A549 (cell line): ENCODE results near the gene SIVA1. TPM values are rescaled to one million over a fixed set of nuclear protein-coding genes. Genes with fewer than 3 reads are reported as not detected.

ENCODE experiments used
- ATAC-seq, 2 experiments: fragments of 200-7000 bp in 1 of 2; fragments of >200 bp in 1 of 2; cut with Nextera tagmentation in 1 of 2; cut with Tn5 transposase in 1 of 2; 3 replicates each; pipeline versions ENCODE4 v1.8.0 to v1.9.1; 2018 to 2020; ENCODE audit warnings: mild to moderate bottlenecking in 1 of 2, moderate library complexity in 1 of 2
- CTCF ChIA-PET: fragments of 300-600 bp; sonication (Branson Sonifier 250); formaldehyde crosslinking; extraction: SDS; loops from one replicate; lab custom pipeline; 2021; ENCODE audit warnings: antibody characterized with exemption, inconsistent platforms; lab: Yijun Ruan, JAX
- POLR2A ChIA-PET: fragments of 350-600 bp; formaldehyde crosslinking; extraction: SDS; loops from one replicate; lab custom pipeline; 2021; ENCODE audit warnings: antibody characterized with exemption, inconsistent platforms; lab: Yijun Ruan, JAX
- DNase-seq, 2 experiments: peaks; one replicate each; pipeline versions ENCODE4 v3.0.0 to v3.0.0-alpha.2; 2011 to 2016; ENCODE audit warnings: low read depth in 1 of 2, low spot score in 1 of 2
- FAIRE-seq: peaks from 2 replicates; lab custom pipeline; 2011; peaks lifted over from hg19 to GRCh38; lab: Jason Lieb, UNC
- H3K27ac ChIP-seq, 2 experiments: fragments of >200 bp; sonication (Bioruptor Twin); formaldehyde crosslinking; 3 replicates each; pipeline ENCODE4 v1.5.1; 2016 to 2017
- H3K4me1 ChIP-seq: fragments of >200 bp; sonication (Bioruptor Twin); formaldehyde crosslinking; 3 replicates; pipeline ENCODE4 v1.6.1; 2016
- H3K4me2 ChIP-seq: fragments of >200 bp; sonication (Bioruptor Twin); formaldehyde crosslinking; 3 replicates; pipeline ENCODE4 v1.6.1; 2016
- H3K4me3 ChIP-seq: fragments of >200 bp; sonication (Bioruptor Twin); formaldehyde crosslinking; 3 replicates; pipeline ENCODE4 v1.5.1; 2016
- H3K9me3 ChIP-seq: fragments of >200 bp; sonication (Bioruptor Twin); formaldehyde crosslinking; 3 replicates; pipeline ENCODE4 v1.6.1; 2016
- BHLHE40 ChIP-seq: IDR thresholded peaks from 2 replicates; pipeline ENCODE4 v1.6.1; 2012; ENCODE audit warnings: low read depth, low read length, inconsistent platforms
- CBX2 ChIP-seq: fragments of 200-600 bp; sonication (generic); IDR thresholded peaks from 2 replicates; pipeline ENCODE4 v1.6.1; 2016; ENCODE audit warnings: low read depth, mild to moderate bottlenecking, borderline replicate concordance
- EHMT2 ChIP-seq: fragments of 200-600 bp; sonication (generic); IDR thresholded peaks from 2 replicates; pipeline ENCODE4 v1.6.1; 2016; ENCODE audit warnings: antibody characterized with exemption, low read depth, mild to moderate bottlenecking, moderate library complexity
- ELK1 ChIP-seq: fragments of 150-350 bp; IDR thresholded peaks from 2 replicates; pipeline ENCODE4 v1.6.1; 2014; ENCODE audit warnings: low read depth, mild to moderate bottlenecking, low read length
- EP300 ChIP-seq, 2 experiments: fragments of >200 bp; sonication (Bioruptor Twin); formaldehyde crosslinking; IDR thresholded peaks; 2 replicates in 1 of 2; 3 replicates in 1 of 2; pipeline ENCODE4 v1.6.1; 2016 to 2017
- FOSL2 ChIP-seq, 2 experiments: fragments of 450-650 bp in 1 of 2; fragments of >200 bp in 1 of 2; sonication (Bioruptor Twin) in 1 of 2; formaldehyde crosslinking; IDR thresholded peaks; 2 replicates each; pipeline versions ENCODE4 v1.5.0 to v1.6.1; 2016 to 2020; ENCODE audit warnings: mild to moderate bottlenecking in 1 of 2, moderate library complexity in 1 of 2
- FOXS1 ChIP-seq: fragments of 250-450 bp; sonication (Bioruptor Pico); IDR thresholded peaks from 2 replicates; pipeline ENCODE4 v1.5.0; 2020; ENCODE audit warnings: mild to moderate bottlenecking, moderate library complexity
- HOXB13 ChIP-seq: fragments of 250-450 bp; sonication (Bioruptor Pico); IDR thresholded peaks from 2 replicates; pipeline ENCODE4 v1.5.0; 2020; ENCODE audit warnings: low read depth, mild to moderate bottlenecking, moderate library complexity
- JUN ChIP-seq, 2 experiments: fragments of >200 bp; sonication (Bioruptor Twin); formaldehyde crosslinking; IDR thresholded peaks; 2 replicates in 1 of 2; 3 replicates in 1 of 2; pipeline ENCODE4 v1.6.1; 2016 to 2017
- JUNB ChIP-seq: fragments of >200 bp; sonication (Bioruptor Twin); formaldehyde crosslinking; IDR thresholded peaks from 2 replicates; pipeline ENCODE4 v1.6.1; 2016
- KDM5A ChIP-seq: fragments of 200-600 bp; sonication (generic); IDR thresholded peaks from 2 replicates; pipeline ENCODE4 v1.6.1; 2016; ENCODE audit warnings: antibody characterized with exemption, mild to moderate bottlenecking
- MAFK ChIP-seq: fragments of 450-650 bp; IDR thresholded peaks from 2 replicates; pipeline ENCODE4 v1.6.1; 2014; ENCODE audit not compliant: partially characterized antibody
- MAX ChIP-seq: IDR thresholded peaks from 2 replicates; pipeline ENCODE4 v1.6.1; 2012
- MYC ChIP-seq: IDR thresholded peaks from 2 replicates; pipeline ENCODE4 v1.6.1; 2012; ENCODE audit warnings: mild to moderate bottlenecking, inconsistent platforms, low read length, improper control_type of control experiment, borderline replicate concordance
- NFE2L2 ChIP-seq: fragments of 150-350 bp; conservative IDR thresholded peaks from 2 replicates; pipeline ENCODE4 v1.6.1; 2014; ENCODE audit warnings: low read length
- PBX3 ChIP-seq: IDR thresholded peaks from 2 replicates; pipeline ENCODE4 v1.6.1; 2012
- PHF8 ChIP-seq: fragments of 200-600 bp; sonication (generic); IDR thresholded peaks from 2 replicates; pipeline ENCODE4 v1.6.1; 2016; ENCODE audit warnings: low read depth, mild to moderate bottlenecking, antibody characterized with exemption, moderate library complexity, borderline replicate concordance
- POLR2AphosphoS2 ChIP-seq: conservative IDR thresholded peaks from 2 replicates; pipeline ENCODE4 v1.6.1; 2012; ENCODE audit warnings: low read length, improper control_type of control experiment, inconsistent platforms
- RAD21 ChIP-seq, 2 experiments: fragments of >200 bp in 1 of 2; sonication (Bioruptor Twin) in 1 of 2; formaldehyde crosslinking in 1 of 2; IDR thresholded peaks in 1 of 2; conservative IDR thresholded peaks in 1 of 2; 2 replicates in 1 of 2; 3 replicates in 1 of 2; pipeline ENCODE4 v1.6.1; 2012 to 2018; ENCODE audit warnings: inconsistent platforms in 1 of 2
- SMC3 ChIP-seq: fragments of >200 bp; sonication (Bioruptor Twin); formaldehyde crosslinking; IDR thresholded peaks from 3 replicates; pipeline ENCODE4 v1.6.1; 2018; ENCODE audit warnings: inconsistent platforms
- ZC3H11A ChIP-seq: fragments of 450-650 bp; IDR thresholded peaks from 2 replicates; pipeline ENCODE4 v1.6.1; 2014; ENCODE audit warnings: antibody characterized with exemption, mild to moderate bottlenecking
- ZFP36 ChIP-seq: fragments of 450-650 bp; IDR thresholded peaks from 2 replicates; pipeline ENCODE4 v1.6.1; 2014; ENCODE audit warnings: borderline replicate concordance; ENCODE audit not compliant: partially characterized antibody
- ZSCAN20 ChIP-seq: fragments of 250-450 bp; sonication (Bioruptor Pico); IDR thresholded peaks from 2 replicates; pipeline ENCODE4 v1.8.0; 2022; ENCODE audit warnings: mild to moderate bottlenecking, moderate library complexity
- WGBS: methylation state at CpG from one replicate; pipeline ENCODE4 v1.1.6; 2017; ENCODE audit errors: missing lambda C conversion rate; 5-methylcytosine and 5-hydroxymethylcytosine counted together
- polyA plus RNA-seq, 4 experiments: library from polyadenylated mRNA; depleted of rRNA in 3 of 4; stranded (reverse); fragments of >200 nt; fragmentation: RNase III in 1 of 4; extraction: RNeasy Plus Mini Kit Qiagen cat#74134 plus additional on column Dnase treatment in 1 of 4; gene quantifications; 2 replicates in 3 of 4; 3 replicates in 1 of 4; pipeline ENCODE4 v1.2.3, GENCODE V29; 2011 to 2017

The SIVA1 gene
- polyA plus RNA-seq, 2 of the 4 experiments (the other 2 are of a cell fraction), result 90.0 to 169 TPM

GRCh38 chr14:104757681-104758392 lies 4.9 kb downstream of the SIVA1 start:
- Histone ChIP-seq H3K27ac (no peak overlapping the region), H3K4me3 (no peak overlapping the region), H3K4me1 (peaks cover 9% of the 10 kb centered on the region; the same call in 2 of the 3 replicates), H3K9me3 (no peaks in the 10 kb centered on the region), H3K4me2 (no peak overlapping the region)
- ChIA-PET CTCF (interaction anchor here (1.2 to 5.1 kb wide), 2 partner anchors 13 to 194 kb away, joined by 3 to 65 read pairs; no protein-coding TSS in a partner anchor), POLR2A (no interaction called here)
- TF ChIP-seq EP300 (IDR thresholded peaks at IDR 0.05) (no peak), FOXS1 (CRISPR knock-in tag) (no peak), PHF8 (no peak), JUN (IDR thresholded peaks at IDR 0.05) (no peak), EHMT2 (no peak), KDM5A (no peak), SMC3 (no peak), NFE2L2 (no peak), ELK1 (no peak)
- 93% methylated on average over 18 of the region's 19 CpGs for WGBS
- no peak for FAIRE-seq
- ATAC-seq, result no peak
- no peak for DNase-seq

- no peak for ATAC-seq
- Histone ChIP-seq H3K27ac (no peak overlapping the region), H3K9me3 (no peaks in the 10 kb centered on the region), H3K4me1 (peaks cover 5% of the 10 kb centered on the region; the same call in 2 of the 3 replicates), H3K4me2 (no peak overlapping the region), H3K4me3 (no peak overlapping the region)
- 90% methylated on average over 29 of the region's 30 CpGs for WGBS
- DNase-seq, result no peak
- no peak for FAIRE-seq
- CTCF ChIA-PET, result interaction anchor here (0.8 to 5.1 kb wide), 6 partner anchors 8 to 195 kb away, joined by 3 to 65 read pairs (median 4); no protein-coding TSS in a partner anchor
- no peak for TF ChIP-seq MAFK
- no peak for TF ChIP-seq BHLHE40
- TF ChIP-seq RAD21 (conservative IDR thresholded peaks at IDR 0.05 in 1 of 2, IDR thresholded peaks at IDR 0.05 in 1 of 2), result no peak
- no peak for TF ChIP-seq FOSL2 (IDR thresholded peaks at IDR 0.05)
- TF ChIP-seq FOSL2 (CRISPR knock-in tag; IDR thresholded peaks at IDR 0.05), result no peak
- no peak for TF ChIP-seq EHMT2
- POLR2A ChIA-PET, result no interaction called here
Measured at GRCh38 chr14:104758981-104759969, 6.3 kb downstream of the SIVA1 start.

GRCh38 chr14:104765517-104765916 lies 12.6 kb downstream of the SIVA1 start:
- no peak overlapping the region for H3K4me3 ChIP-seq
- no peak overlapping the region for H3K4me2 ChIP-seq
- H3K4me1 ChIP-seq, result peaks cover 14% of the 10 kb centered on the region
- DNase-seq (no peak), ATAC-seq (no peak), FAIRE-seq (no peak)
- CTCF ChIA-PET, result interaction anchor here (1.0 to 9.3 kb wide), 3 partner anchors 35 to 247 kb away, joined by 3 to 88 read pairs (median 4); partner anchors contain the start of gene ZBTB42
- WGBS, result 84% methylated on average over 3 of the region's 3 CpGs
- POLR2A ChIA-PET, result no interaction called here
- no peaks in the 10 kb centered on the region for H3K9me3 ChIP-seq
- no peak for TF ChIP-seq FOSL2 (IDR thresholded peaks at IDR 0.05)
- TF ChIP-seq FOSL2 (CRISPR knock-in tag; IDR thresholded peaks at IDR 0.05), result no peak
- no peak for TF ChIP-seq ZFP36
- no peak for TF ChIP-seq JUNB
- TF ChIP-seq ZC3H11A, result no peak
- no peak for TF ChIP-seq PBX3
- no peak for TF ChIP-seq KDM5A
- no peak for TF ChIP-seq MAX
- TF ChIP-seq CBX2, result no peak
- TF ChIP-seq JUN (IDR thresholded peaks at IDR 0.05), result no peak
- no peak for TF ChIP-seq NFE2L2
- TF ChIP-seq PHF8, result no peak
- TF ChIP-seq POLR2AphosphoS2, result no peak
- no peak for TF ChIP-seq ZSCAN20
- no peak for TF ChIP-seq EHMT2
- TF ChIP-seq HOXB13 (CRISPR knock-in tag), result no peak
- no peak for TF ChIP-seq MYC
- H3K27ac ChIP-seq, result no peak overlapping the region
